ENCODE results near the gene DPEP1. TPM values are rescaled to one million over a fixed set of nuclear protein-coding genes. Genes with fewer than 3 reads are reported as not detected.

The DPEP1 gene
- total RNA-seq, 2 donors from 2014 or later = not detected

DNA sequence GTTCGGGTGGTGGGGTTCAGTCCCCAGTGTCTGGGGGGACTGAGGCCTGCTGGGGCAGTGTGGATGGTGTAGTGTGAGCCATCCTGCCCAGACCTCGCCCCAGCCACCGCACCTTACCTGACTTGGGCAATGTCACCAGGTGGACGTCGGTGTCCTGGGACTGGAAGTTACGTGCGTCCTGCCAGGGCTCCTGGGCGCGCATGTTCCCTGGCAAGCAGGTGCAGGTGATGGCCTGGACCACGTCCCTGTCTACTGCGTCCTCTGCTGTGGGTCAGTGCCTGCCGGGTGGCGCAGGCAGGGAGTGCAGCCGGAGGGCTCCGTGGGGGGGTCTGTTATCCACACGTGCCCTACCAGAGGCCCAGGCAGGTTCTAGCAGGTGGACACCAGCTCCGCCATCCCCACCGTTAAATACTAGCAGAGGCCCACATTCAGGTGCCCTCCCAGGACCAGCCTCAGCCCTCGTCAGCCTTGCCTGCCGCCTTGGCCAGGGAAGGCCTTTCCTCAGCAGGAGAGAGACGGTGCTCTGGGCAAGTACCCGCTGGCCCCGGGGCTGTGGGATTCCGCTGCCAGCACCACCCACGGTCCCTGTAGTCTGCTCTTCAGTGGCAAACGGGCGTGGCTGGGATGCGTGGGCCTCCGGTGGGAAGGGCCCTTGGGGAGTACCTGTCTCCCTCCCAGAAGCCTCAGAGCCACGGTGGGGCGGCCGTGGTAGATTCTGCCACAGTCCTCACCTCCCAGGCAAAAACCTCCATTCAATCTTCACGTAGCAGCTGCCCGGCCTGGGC lies 8.1 kb upstream of the DPEP1 start:
- ATAC-seq (ENCODE audit: insufficient number of reproducible peaks, low FRiP score, low read depth) = no peak

DNA sequence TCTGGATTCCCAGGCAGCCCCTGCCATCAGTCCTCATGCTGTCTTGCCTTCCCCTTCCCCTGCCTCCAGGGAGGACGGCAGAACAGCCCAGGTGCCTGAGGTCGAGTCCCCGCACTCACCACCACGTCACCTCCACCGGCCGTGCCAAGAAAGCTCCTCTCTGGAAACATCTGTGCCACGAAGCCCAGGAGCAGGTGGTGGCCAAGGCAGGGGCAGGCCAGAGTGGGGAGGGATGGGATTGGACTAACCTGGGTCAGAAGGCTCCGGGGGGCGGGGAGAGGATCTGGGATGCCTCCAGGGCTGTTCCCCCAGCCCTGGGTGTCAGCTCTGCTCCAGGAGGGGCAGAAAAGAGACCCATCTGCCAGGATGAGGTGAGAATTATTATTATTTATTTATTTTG lies 7.4 kb upstream of the DPEP1 start:
- no peak overlapping the region for H3K27ac ChIP-seq
- ATAC-seq (ENCODE audit: insufficient number of reproducible peaks, low FRiP score, low read depth) (no peak), DNase-seq (ENCODE audit: low spot score) (no peak)
- no peak overlapping the region for H3K4me3 ChIP-seq
- no peaks in the 10 kb centered on the region for H3K36me3 ChIP-seq
- H3K9me3 ChIP-seq = no peaks in the 10 kb centered on the region
- peaks cover 4 to 13% of the 10 kb centered on the region in 2 donors for H3K4me1 ChIP-seq (ENCODE audit: control insufficient read depth in 1 of 2, low read depth in 2 of 2)
- no peaks in the 10 kb centered on the region for H3K27me3 ChIP-seq (replicated peaks; ENCODE audit: insufficient read depth)
- TF ChIP-seq, protein P1, sequence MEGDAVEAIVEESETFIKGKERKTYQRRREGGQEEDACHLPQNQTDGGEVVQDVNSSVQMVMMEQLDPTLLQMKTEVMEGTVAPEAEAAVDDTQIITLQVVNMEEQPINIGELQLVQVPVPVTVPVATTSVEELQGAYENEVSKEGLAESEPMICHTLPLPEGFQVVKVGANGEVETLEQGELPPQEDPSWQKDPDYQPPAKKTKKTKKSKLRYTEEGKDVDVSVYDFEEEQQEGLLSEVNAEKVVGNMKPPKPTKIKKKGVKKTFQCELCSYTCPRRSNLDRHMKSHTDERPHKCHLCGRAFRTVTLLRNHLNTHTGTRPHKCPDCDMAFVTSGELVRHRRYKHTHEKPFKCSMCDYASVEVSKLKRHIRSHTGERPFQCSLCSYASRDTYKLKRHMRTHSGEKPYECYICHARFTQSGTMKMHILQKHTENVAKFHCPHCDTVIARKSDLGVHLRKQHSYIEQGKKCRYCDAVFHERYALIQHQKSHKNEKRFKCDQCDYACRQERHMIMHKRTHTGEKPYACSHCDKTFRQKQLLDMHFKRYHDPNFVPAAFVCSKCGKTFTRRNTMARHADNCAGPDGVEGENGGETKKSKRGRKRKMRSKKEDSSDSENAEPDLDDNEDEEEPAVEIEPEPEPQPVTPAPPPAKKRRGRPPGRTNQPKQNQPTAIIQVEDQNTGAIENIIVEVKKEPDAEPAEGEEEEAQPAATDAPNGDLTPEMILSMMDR (IDR thresholded peaks at IDR 0.05) = no peak

More for the DNA sequence above, 8.1 kb upstream of the DPEP1 start:
- H3K27ac ChIP-seq = no peak overlapping the region
- no peak overlapping the region for H3K4me3 ChIP-seq
- H3K4me1 ChIP-seq (ENCODE audit: control insufficient read depth in 1 of 2, low read depth in 2 of 2) = peaks cover 4 to 13% of the 10 kb centered on the region in 2 donors
- no peaks in the 10 kb centered on the region for H3K27me3 ChIP-seq (replicated peaks; ENCODE audit: insufficient read depth)
- no peaks in the 10 kb centered on the region for H3K36me3 ChIP-seq
- no peak for DNase-seq (ENCODE audit: low spot score)
- H3K9me3 ChIP-seq = no peaks in the 10 kb centered on the region
- TF ChIP-seq, protein P1 (IDR thresholded peaks at IDR 0.05) = no peak

DNA sequence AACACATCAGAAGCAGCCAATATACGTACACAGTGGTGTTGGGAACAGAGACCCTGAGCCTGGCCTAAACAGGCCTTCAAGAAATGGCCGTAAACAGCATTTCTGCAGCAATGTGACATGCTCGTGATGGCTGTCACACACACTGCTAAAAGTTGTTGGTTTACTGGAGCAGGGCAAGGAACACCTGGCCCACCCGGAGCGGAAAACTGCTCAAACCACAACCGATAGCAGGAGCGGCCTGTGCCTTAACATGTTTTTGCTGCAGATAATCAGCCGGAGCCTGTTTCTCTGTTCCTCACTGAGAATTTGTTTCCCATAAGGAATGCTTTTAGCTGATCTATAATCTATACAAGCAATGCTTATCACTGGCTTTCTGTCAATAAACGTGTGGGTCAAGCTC lies 6.0 kb upstream of the DPEP1 start:
- Histone ChIP-seq H3K36me3 (no peaks in the 10 kb centered on the region), H3K4me1 (ENCODE audit: control insufficient read depth in 1 of 2, low read depth in 2 of 2) (peaks cover 4 to 6% of the 10 kb centered on the region in 2 donors), H3K9me3 (no peaks in the 10 kb centered on the region), H3K4me3 (no peak overlapping the region), H3K27me3 (replicated peaks; ENCODE audit: insufficient read depth) (no peaks in the 10 kb centered on the region), H3K27ac (no peak overlapping the region)
- ATAC-seq (ENCODE audit: insufficient number of reproducible peaks, low FRiP score, low read depth) (no peak), DNase-seq (ENCODE audit: low spot score) (no peak)
- TF ChIP-seq, protein P1 (IDR thresholded peaks at IDR 0.05) = no peak

DNA sequence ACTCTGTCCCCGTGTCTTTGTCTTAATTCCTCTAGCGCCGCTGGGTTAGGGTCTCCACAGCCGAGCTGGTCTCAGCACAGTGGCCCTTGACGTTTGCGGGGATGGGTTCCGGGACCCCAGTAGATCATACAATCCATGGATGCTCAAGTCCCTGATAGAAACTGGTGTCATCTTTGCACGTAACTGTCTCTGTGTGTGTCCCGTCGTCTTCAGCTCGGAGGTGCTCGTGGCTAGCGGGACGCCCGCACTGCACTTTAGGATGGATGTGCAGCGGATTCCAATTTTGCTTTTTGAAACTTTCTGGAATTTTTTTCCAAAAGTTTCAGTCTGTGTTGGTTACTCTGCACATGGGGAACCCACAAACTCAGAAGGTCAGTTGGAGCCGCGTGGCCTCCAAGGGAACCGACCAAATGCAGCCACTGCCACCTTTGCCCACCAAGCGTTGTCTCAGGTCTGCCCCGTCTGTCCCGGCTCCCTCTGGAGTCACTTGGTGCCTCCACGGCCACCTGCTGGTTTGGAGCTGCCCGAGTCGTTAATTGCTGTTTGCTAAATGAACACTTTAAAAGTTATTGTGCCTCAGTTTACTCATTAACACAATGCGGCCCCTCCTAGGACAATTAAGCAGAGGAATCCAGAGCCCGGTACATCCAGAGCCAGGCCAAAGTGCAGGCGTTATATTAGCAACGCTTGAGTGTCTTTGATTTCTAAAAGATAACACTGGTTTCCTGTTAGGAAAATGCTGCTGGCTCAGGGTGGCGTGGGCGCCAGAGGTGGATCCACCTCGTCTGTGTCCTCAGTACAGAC lies 5.3 kb upstream of the DPEP1 start:
- Histone ChIP-seq H3K27ac (no peak overlapping the region), H3K27me3 (replicated peaks; ENCODE audit: insufficient read depth) (no peaks in the 10 kb centered on the region), H3K36me3 (no peaks in the 10 kb centered on the region), H3K9me3 (no peaks in the 10 kb centered on the region), H3K4me1 (ENCODE audit: control insufficient read depth in 1 of 2, low read depth in 2 of 2) (no peaks in the 10 kb centered on the region), H3K4me3 (no peak overlapping the region)
- ATAC-seq (ENCODE audit: insufficient number of reproducible peaks, low FRiP score, low read depth) (no peak), DNase-seq (ENCODE audit: low spot score) (no peak)
- TF ChIP-seq, protein P1 (IDR thresholded peaks at IDR 0.05) = no peak

DNA sequence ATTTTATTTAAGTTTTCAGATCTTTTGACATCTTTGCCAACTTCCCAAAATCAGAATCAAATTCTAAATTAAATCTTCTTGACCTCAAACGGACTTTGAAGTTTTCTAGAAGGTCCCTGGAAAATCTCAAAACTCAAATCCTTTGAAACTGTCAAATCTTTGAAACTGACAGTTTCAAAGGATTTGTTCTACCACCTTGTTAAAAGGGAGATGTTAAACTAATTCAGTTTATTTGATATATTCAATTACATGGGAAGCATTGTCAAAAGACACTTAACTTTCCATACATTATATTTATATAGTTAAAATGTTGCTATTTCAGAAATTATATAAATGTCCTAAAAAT lies 3.4 kb upstream of the DPEP1 start:
- DNase-seq (ENCODE audit: low spot score) = no peak
- no peak overlapping the region for H3K27ac ChIP-seq
- no peaks in the 10 kb centered on the region for H3K9me3 ChIP-seq
- no peaks in the 10 kb centered on the region for H3K4me1 ChIP-seq (ENCODE audit: control insufficient read depth in 1 of 2, low read depth in 2 of 2)
- TF ChIP-seq, protein P1 (IDR thresholded peaks at IDR 0.05) = no peak
- no peaks in the 10 kb centered on the region for H3K36me3 ChIP-seq
- no peak for ATAC-seq (ENCODE audit: insufficient number of reproducible peaks, low FRiP score, low read depth)
- H3K27me3 ChIP-seq (replicated peaks; ENCODE audit: insufficient read depth) = no peaks in the 10 kb centered on the region
- no peak overlapping the region for H3K4me3 ChIP-seq

Measured in thoracic aorta (tissue), 2 donors.